ENCODE data around the gene PIPOX. TPM values are rescaled to one million over a fixed set of nuclear protein-coding genes. Genes with fewer than 3 reads are reported as not detected.

The PIPOX gene
- total and polyA plus RNA-seq, 9 of the 15 experiments (the other 6 are each of a cell fraction or from before 2014, with no cell fraction given), result 0.15 to 2.2 (median 0.58) TPM; not detected in 2

- TF ChIP-seq LCOR (CRISPR knock-in tag; IDR thresholded peaks at IDR 0.05) (no peak), RUNX1 (IDR thresholded peaks at IDR 0.05; ENCODE audit: low read depth) (no peak), ZNF224 (CRISPR knock-in tag; IDR thresholded peaks at IDR 0.05) (no peak)
Observed at GRCh38 chr17:29089601-29090044, 46.7 kb downstream of the PIPOX start (continued).

GRCh38 chr17:29090108-29090507 is 47.2 kb downstream of the PIPOX start:
- Histone ChIP-seq H2AFZ (ENCODE audit: low read depth, low read length) (no peak overlapping the region), H3K27ac (ENCODE audit: extremely low read depth, low read depth, low read length) (no peak overlapping the region), H3K9ac (ENCODE audit: insufficient read depth in 1 of 2, low read depth in 2 of 2, low read length in 2 of 2) (peak overlapping the region in 1 of 2 experiments; percentile 9; a peak in 1 of 4 replicates), H3K36me3 (ENCODE audit: control insufficient read depth, insufficient read depth, low read length) (peaks cover 91% of the 10 kb centered on the region), H3K27me3 (ENCODE audit: control insufficient read depth in 2 of 2, insufficient read depth in 2 of 2, low read length in 2 of 2) (no peaks in the 10 kb centered on the region), H3K9me1 (ENCODE audit: control insufficient read depth, insufficient read depth, low read length) (peaks cover 2% of the 10 kb centered on the region), H3K4me3 (no peak overlapping the region), H3K4me2 (ENCODE audit: insufficient read depth, low read length) (no peak overlapping the region), H3K79me2 (ENCODE audit: control insufficient read depth, insufficient read depth, low read length) (no peaks in the 10 kb centered on the region), H3K4me1 (replicated peaks in 1 of 2; ENCODE audit: control insufficient read depth in 2 of 2, insufficient read depth in 2 of 2, low read length in 2 of 2) (peaks cover 0 to 8% of the 10 kb centered on the region in 2 experiments; a peak in 2 of 5 replicates), H4K20me1 (replicated peaks; ENCODE audit: control insufficient read depth, insufficient read depth, low read length) (no peaks in the 10 kb centered on the region), H3K9me3 (replicated peaks; ENCODE audit: control insufficient read depth, insufficient read depth, low read depth, low read length) (no peaks in the 10 kb centered on the region)
- no TSS peak for BruUV-seq (replicated peaks)
- DNase-seq (ENCODE audit: extremely low read depth in 1 of 4, low spot score in 3 of 4), result no peak
- no peak for ATAC-seq
- CTCF ChIA-PET (ENCODE audit: low intra/inter-chr PET ratio), result no interaction called here
- 64% methylated on average over 4 of the region's 4 CpGs for WGBS (ENCODE audit: insufficient coverage, low coverage, missing lambda C conversion rate)
- in situ Hi-C loops (cut with MboI) (no loop called here), intact Hi-C loops (cut with micrococcal nuclease) (no loop called here)
- POLR2A ChIA-PET, result interaction anchor here (0.6 to 0.8 kb wide), 5 partner anchors 8 to 111 kb away, joined by 3 to 4 read pairs (median 3); no protein-coding TSS in a partner anchor
- no peak for FAIRE-seq
- no peak for TF ChIP-seq ZNF407 (IDR thresholded peaks at IDR 0.05; ENCODE audit: low read depth)
- no peak for TF ChIP-seq ATF7 (IDR thresholded peaks at IDR 0.05)
- no peak for TF ChIP-seq SMAD3 (CRISPR knock-in tag; conservative IDR thresholded peaks at IDR 0.05)
- TF ChIP-seq POLR2B (IDR thresholded peaks at IDR 0.05; ENCODE audit: low read depth, partially characterized antibody), result no peak
- no peak for TF ChIP-seq ZNF77 (CRISPR knock-in tag; IDR thresholded peaks at IDR 0.05)
- no peak for TF ChIP-seq SMAD2 (IDR thresholded peaks at IDR 0.05; ENCODE audit: low read depth, low read length)
- TF ChIP-seq HDAC3 (IDR thresholded peaks at IDR 0.05; ENCODE audit: borderline replicate concordance, partially characterized antibody), result no peak
- TF ChIP-seq NFYB (IDR thresholded peaks at IDR 0.05; ENCODE audit: extremely low read depth, insufficient read length), result no peak
- TF ChIP-seq PCBP2 (IDR thresholded peaks at IDR 0.05; ENCODE audit: low read depth, low read length, poor library complexity, severe bottlenecking), result no peak
- TF ChIP-seq ZBTB12 (CRISPR knock-in tag; IDR thresholded peaks at IDR 0.05), result no peak

All from K562 (cell line).